HEK293T (cell line): ENCODE results near the gene PDE10A.

ENCODE experiments used
- ARNT ChIP-seq: fragments of 450-650 bp; IDR thresholded peaks from 2 replicates; pipeline ENCODE4 v1.6.1; 2017; ENCODE audit warnings: mild to moderate bottlenecking
- CTBP1 ChIP-seq: fragments of 450-650 bp; IDR thresholded peaks from 2 replicates; pipeline ENCODE4 v1.6.1; 2016; ENCODE audit warnings: borderline replicate concordance
- ELF4 ChIP-seq: fragments of 450-650 bp; IDR thresholded peaks from 2 replicates; pipeline ENCODE4 v1.6.1; 2017; ENCODE audit warnings: antibody characterized with exemption
- FOXM1 ChIP-seq: fragments of 450-650 bp; IDR thresholded peaks from 2 replicates; pipeline ENCODE4 v1.6.1; 2017; ENCODE audit warnings: mild to moderate bottlenecking, borderline replicate concordance
- HDGF ChIP-seq: fragments of 450-650 bp; IDR thresholded peaks from 2 replicates; pipeline ENCODE4 v1.6.1; 2017; ENCODE audit warnings: antibody characterized with exemption, borderline replicate concordance
- L3MBTL2 ChIP-seq: fragments of 450-650 bp; conservative IDR thresholded peaks from 2 replicates; pipeline ENCODE4 v1.6.1; 2016; ENCODE audit warnings: mild to moderate bottlenecking
- LEF1 ChIP-seq: fragments of 450-650 bp; IDR thresholded peaks from 2 replicates; pipeline ENCODE4 v1.6.1; 2017; ENCODE audit warnings: mild to moderate bottlenecking, borderline replicate concordance
- NFRKB ChIP-seq: fragments of 450-650 bp; IDR thresholded peaks from 2 replicates; pipeline ENCODE4 v1.6.1; 2016; ENCODE audit warnings: mild to moderate bottlenecking, moderate library complexity
- SP1 ChIP-seq: fragments of 450-650 bp; IDR thresholded peaks from 2 replicates; pipeline ENCODE4 v1.6.1; 2017
- SUZ12 ChIP-seq: fragments of 450-650 bp; IDR thresholded peaks from 2 replicates; pipeline ENCODE4 v1.6.1; 2016; ENCODE audit warnings: mild to moderate bottlenecking
- TARDBP ChIP-seq: fragments of 450-650 bp; IDR thresholded peaks from 2 replicates; pipeline ENCODE4 v1.6.1; 2016
- ZNF384 ChIP-seq: fragments of 450-650 bp; IDR thresholded peaks from 2 replicates; pipeline ENCODE4 v1.6.1; 2016
- TF ChIP-seq, protein P1 (sequence below): fragments of 450-650 bp; IDR thresholded peaks from 2 replicates; pipeline ENCODE4 v1.6.1; 2016

DNA sequence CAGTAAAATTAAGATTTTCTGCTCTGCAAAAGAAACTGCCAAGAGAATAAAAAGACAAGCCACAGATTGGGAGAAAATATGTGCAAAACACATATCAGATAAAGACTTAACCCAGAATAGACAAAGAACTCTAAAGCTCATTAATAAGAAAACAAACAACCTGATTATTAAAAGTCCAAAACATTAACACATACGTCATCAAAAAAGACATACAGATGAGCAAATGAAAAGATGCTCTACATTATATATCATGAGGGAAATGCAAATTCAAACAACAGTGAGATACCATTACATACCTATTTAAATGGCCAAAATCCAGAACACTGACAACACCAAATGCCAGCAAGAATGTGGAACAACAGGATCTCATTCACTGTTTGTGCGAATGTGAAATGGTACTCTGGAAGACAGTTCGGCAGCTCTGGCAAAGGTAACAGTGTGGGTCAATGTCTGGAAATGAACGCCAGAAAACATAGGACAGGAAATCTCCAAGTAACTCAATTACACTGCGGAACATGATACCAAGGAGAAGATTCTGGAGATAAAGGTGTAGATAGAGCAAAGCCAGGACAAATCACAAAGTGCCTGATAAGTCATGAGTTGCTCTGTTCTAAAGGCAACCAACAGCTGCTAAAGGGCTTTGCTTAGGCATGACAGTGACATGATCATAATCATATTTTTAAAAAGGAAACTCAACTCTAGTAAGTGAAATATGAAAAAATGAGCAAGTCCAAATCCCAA is 96.8 kb downstream of the PDE10A start:
- no peak for TF ChIP-seq ARNT
- TF ChIP-seq SUZ12 = no peak
- TF ChIP-seq, protein P1, sequence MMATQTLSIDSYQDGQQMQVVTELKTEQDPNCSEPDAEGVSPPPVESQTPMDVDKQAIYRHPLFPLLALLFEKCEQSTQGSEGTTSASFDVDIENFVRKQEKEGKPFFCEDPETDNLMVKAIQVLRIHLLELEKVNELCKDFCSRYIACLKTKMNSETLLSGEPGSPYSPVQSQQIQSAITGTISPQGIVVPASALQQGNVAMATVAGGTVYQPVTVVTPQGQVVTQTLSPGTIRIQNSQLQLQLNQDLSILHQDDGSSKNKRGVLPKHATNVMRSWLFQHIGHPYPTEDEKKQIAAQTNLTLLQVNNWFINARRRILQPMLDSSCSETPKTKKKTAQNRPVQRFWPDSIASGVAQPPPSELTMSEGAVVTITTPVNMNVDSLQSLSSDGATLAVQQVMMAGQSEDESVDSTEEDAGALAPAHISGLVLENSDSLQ = no peak
- TF ChIP-seq L3MBTL2 = no peak
- no peak for TF ChIP-seq FOXM1
- TF ChIP-seq ZNF384 = no peak
- TF ChIP-seq LEF1 = no peak
- TF ChIP-seq TARDBP = no peak
- no peak for TF ChIP-seq SP1
- no peak for TF ChIP-seq NFRKB
- no peak for TF ChIP-seq HDGF
- no peak for TF ChIP-seq ELF4
- no peak for TF ChIP-seq CTBP1
